K562 (cell line): ENCODE results near the gene EHD2. TPM values are rescaled to one million over a fixed set of nuclear protein-coding genes. Genes with fewer than 3 reads are reported as not detected.

ENCODE experiments used
- CBX3 ChIP-seq, 2 experiments: IDR thresholded peaks; 1 replicate in 1 of 2; 2 replicates in 1 of 2; pipeline ENCODE4 v1.6.1; 2012; ENCODE audit warnings: inconsistent platforms in 2 of 2, low read length in 2 of 2, borderline replicate concordance in 1 of 2, control low read depth in 1 of 2
- DEAF1 ChIP-seq: fragments of 450-650 bp; formaldehyde crosslinking; IDR thresholded peaks from 2 replicates; pipeline ENCODE4 v1.4.0; 2020; ENCODE audit warnings: mild to moderate bottlenecking, moderate library complexity
- GTF2A2 ChIP-seq: IDR thresholded peaks from 2 replicates; pipeline ENCODE4 v1.6.1; 2016; ENCODE audit warnings: mild to moderate bottlenecking, missing genetic modification characterization, missing compliant biosample characterization
- HDAC6 ChIP-seq: IDR thresholded peaks from 2 replicates; pipeline ENCODE4 v1.6.1; 2012; ENCODE audit warnings: low read depth, mild to moderate bottlenecking, control low read depth, inconsistent platforms, low read length, moderate library complexity
- HOMEZ ChIP-seq: fragments of 250-450 bp; sonication (Bioruptor Pico); IDR thresholded peaks from 2 replicates; pipeline ENCODE4 v1.4.0; 2020; ENCODE audit warnings: mild to moderate bottlenecking, moderate library complexity
- KAT7 ChIP-seq: sonication (generic); formaldehyde crosslinking; IDR thresholded peaks from 2 replicates; pipeline ENCODE4 v1.8.0; 2022; ENCODE audit warnings: missing genetic modification reagents, mild to moderate bottlenecking, borderline replicate concordance
- NFE2 ChIP-seq: IDR thresholded peaks from 2 replicates; pipeline ENCODE4 v1.6.1; 2014; ENCODE audit warnings: antibody characterized with exemption, low read depth
- REST ChIP-seq, 2 experiments: fragments of 450-650 bp; formaldehyde crosslinking in 1 of 2; IDR thresholded peaks; 2 replicates each; pipeline versions ENCODE4 v1.4.0 to v1.6.1; 2014 to 2020; ENCODE audit warnings: mild to moderate bottlenecking in 2 of 2, borderline replicate concordance in 1 of 2, low read depth in 1 of 2
- ZNF121 ChIP-seq: sonication (generic); formaldehyde crosslinking; conservative IDR thresholded peaks from 2 replicates; pipeline ENCODE4 v1.8.0; 2022; ENCODE audit warnings: missing genetic modification reagents
- ZNF133 ChIP-seq: fragments of 250-450 bp; sonication (Bioruptor Pico); IDR thresholded peaks from 2 replicates; pipeline ENCODE4 v1.4.0; 2020; ENCODE audit warnings: mild to moderate bottlenecking
- polyA plus RNA-seq, 8 experiments: library from polyadenylated mRNA; depleted of rRNA in 4 of 8; stranded (reverse) in 5 of 8; unstranded in 3 of 8; fragments of >200 nt; fragmentation: Nextera tagmentation in 2 of 8; fragmentation: Illumina TruSeq in 1 of 8; extraction: Ambion mirVana in 2 of 8; extraction: Trizol in 1 of 8; gene quantifications; 2 replicates each; pipeline versions ENCODE4 v1.2.1 to v1.2.3, GENCODE V29; 2011 to 2014; ENCODE audit warnings: inconsistent platforms in 1 of 8, missing spikeins in 1 of 8
- total RNA-seq, 7 experiments: library from RNA; depleted of rRNA in 6 of 7; stranded (reverse); fragments of >200 nt in 6 of 7; fragmentation: Illumina TruSeq in 2 of 7; extraction: Trizol in 2 of 7; gene quantifications; 2 replicates each; pipeline versions ENCODE4 v1.2.1 to v1.2.3, GENCODE V29; 2011 to 2021; ENCODE audit warnings: low replicate concordance in 1 of 7

EHD2 gene
- total and polyA plus RNA-seq, 9 of the 15 experiments (the other 6 are each of a cell fraction or from before 2014, with no cell fraction given) = 1.7 to 32.2 (median 3.0) TPM

GRCh38 chr19:47729799-47730520, 16.7 kb downstream of the EHD2 start (continued):
- TF ChIP-seq REST (IDR thresholded peaks at IDR 0.05; ENCODE audit: borderline replicate concordance) = no peak
- no peak for TF ChIP-seq REST (CRISPR knock-in tag; IDR thresholded peaks at IDR 0.05; ENCODE audit: low read depth)
- no peak for TF ChIP-seq KAT7 (CRISPR knock-in tag)
- TF ChIP-seq DEAF1 (CRISPR knock-in tag) = no peak
- 0 out of 3 replicates have a peak, but pooled peaks of 1 of the 2 experiments have one; percentile 32 for TF ChIP-seq CBX3 (IDR thresholded peaks at IDR 0.05; ENCODE audit: borderline replicate concordance in 1 of 2, low read length in 2 of 2)
- TF ChIP-seq NFE2 = 0 out of 2 replicates have a peak, but pooled peaks have one; percentile 12
- no peak for TF ChIP-seq HDAC6
- TF ChIP-seq ZNF133 (CRISPR knock-in tag) = no peak
- TF ChIP-seq HOMEZ = no peak
- no peak for TF ChIP-seq ZNF121 (CRISPR knock-in tag)
- no peak for TF ChIP-seq GTF2A2 (tag)
